HG02870 (cell line): Measurements from ENCODE around the gene NKD1.

Experiments used
- ATAC-seq: cut with Tn5 transposase; IDR thresholded peaks from one replicate; pipeline ENCODE4 v1.9.1; 2021; ENCODE audit warnings: mild to moderate bottlenecking, moderate library complexity; ENCODE audit not compliant: unreplicated experiment

Gene NKD1

DNA sequence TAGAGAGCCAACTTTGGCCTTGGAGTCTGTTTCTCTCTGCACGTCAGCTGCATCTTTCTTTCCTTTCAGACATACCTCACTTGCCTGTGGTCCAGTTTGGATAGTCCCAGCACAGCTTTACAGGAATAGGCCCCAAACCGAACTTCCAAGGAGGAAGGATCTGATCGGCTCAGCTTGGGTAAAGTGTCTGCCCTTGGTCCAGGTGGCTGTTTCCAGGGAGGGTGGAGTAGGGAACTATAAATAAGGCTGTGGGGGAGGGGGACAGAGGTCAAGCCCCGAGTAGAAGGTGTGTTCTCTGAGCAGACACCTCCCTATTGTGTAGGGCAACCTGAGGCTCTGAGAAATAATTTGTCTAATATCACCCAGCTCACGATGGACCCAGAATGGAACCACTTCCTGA lies 29.2 kb upstream of the NKD1 start:
- no peak for ATAC-seq

- no peak for ATAC-seq
These were observed 28.6 kb upstream of the NKD1 start for GRCh38 chr16:50519602-50520001.

GRCh38 chr16:50520451-50521245 lies 27.5 kb upstream of the NKD1 start:
- ATAC-seq: no peak

DNA sequence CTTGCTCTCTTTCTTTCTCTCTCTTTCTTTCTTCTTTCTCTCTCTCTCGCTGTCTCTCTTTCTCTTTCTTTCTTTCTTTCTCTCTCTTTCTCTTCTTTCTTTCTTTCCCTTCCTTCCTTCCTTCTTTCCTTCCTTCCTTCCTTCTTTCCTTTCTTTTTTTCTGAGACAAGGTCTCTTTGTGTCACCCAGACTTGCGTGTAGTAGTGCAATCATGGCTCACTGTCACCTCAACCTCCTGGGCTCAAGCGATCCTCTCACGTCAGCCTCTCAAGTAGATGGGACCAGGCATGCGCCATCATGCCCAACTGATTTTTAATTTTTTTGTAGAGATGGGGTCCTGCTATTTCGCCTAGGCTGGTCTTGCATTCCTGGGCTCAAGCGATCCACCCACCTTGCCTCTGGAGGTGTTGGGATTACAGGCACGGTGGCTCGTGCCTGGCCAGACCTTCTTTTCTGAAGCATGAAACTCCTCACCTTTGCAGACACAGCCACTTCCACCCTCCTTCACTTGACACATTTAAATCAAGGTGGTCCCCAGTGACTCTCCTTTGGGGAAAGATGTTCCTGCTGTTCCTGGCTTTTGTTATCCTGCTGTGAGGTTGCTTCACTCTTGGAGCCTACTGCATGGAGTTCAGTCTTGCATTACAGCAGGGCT lies 26.8 kb upstream of the NKD1 start:
- ATAC-seq: no peak

GRCh38 chr16:50522324-50522723 lies 25.9 kb upstream of the NKD1 start:
- no peak for ATAC-seq

DNA sequence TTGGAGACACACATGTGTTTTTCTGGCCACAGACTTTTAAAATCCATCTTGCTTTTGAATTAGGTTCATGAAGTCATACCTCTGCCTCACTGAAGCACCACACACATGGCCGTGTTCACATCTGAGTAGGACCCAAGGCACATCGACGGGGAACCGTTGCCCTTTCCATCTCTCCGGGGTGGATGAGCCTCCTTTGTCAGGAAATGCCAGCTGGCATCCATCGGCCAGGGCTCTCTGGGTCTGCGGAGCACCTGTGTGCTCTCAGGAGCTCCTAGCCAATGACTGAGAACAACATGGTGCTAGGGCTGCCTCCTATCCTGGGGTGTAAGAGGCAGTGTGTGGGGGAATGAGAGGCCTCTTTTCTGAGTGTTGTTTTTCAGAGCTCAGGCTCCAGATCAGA lies 24.5 kb upstream of the NKD1 start:
- no peak for ATAC-seq

DNA sequence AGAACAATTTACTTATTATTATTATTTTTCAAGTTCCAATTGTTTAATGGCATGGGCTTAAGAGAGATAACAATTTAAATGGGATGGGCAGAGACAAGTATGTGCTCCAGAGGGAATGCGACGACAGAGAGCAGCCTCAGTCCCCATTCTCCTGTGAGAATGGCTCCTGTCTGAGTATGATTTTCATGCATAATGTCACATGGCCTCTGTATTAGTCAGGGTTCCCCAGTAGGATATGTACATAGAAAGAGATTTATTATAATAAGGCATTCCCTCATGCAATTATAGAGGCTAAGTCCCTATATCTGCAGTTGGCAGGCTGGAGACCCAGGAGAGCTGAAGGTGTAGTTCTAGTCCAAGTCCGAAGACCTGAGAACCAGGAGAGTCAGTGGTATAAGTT lies 22.9 kb upstream of the NKD1 start:
- no peak for ATAC-seq

DNA sequence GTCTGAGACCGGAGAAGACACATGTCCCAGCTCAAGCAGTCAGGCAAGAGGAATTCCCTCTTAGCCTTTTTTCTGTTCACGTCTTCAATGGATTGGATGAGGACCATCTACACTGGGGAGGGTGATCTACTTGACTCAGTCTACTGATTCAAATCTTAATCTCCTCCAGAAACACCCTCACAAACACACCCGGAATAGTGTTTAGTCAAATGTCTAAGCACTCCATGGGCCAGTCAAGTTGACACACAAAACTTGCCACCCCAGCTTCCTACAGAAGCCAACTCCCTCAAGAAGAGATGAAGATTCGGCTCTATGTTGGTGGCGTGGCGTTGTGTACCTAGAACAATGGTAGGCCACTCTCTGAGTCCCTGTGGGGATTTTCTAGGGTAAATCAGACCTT lies 22.5 kb upstream of the NKD1 start:
- no peak for ATAC-seq

- ATAC-seq: no peak
These were observed 21.9 kb upstream of the NKD1 start for GRCh38 chr16:50526249-50526648.

DNA sequence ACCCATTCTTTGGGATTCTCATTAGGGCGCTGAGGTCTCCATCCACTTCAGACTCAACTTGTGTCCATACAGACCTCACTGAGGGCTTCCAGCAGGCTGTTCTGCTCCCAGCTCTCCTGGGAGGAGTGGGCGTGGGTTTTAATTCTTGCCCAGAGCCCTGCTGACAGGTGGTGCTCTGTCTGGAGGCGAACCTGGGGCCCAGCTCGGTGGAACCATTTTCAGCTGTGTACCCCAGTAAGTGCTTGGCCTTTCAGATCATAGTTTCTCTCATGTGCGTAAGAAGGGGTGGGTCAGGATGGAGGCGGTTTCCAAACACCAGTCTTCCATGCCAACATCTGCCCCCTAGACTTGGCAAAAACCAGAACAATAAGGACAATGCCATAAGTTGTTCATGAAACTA lies 21.4 kb upstream of the NKD1 start:
- no peak for ATAC-seq

DNA sequence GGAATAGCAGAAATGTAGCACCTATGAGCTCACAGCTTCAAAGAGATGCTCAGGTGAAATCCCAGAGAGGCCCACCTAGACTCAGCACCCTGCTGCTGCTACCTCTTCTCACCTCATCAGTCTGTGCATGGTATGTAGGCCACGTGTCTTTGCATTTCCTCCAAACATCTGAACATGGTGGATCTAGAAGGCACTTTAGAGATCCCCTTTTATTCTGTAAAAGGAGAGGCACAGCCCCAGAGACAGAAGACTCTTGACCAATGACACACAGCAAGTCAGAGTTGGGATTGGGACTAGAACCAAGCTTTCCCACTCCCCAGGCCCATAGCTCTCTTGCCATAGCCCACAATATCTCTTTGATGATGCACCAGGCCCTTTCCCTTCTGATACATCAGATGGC lies 19.4 kb upstream of the NKD1 start:
- no peak for ATAC-seq

DNA sequence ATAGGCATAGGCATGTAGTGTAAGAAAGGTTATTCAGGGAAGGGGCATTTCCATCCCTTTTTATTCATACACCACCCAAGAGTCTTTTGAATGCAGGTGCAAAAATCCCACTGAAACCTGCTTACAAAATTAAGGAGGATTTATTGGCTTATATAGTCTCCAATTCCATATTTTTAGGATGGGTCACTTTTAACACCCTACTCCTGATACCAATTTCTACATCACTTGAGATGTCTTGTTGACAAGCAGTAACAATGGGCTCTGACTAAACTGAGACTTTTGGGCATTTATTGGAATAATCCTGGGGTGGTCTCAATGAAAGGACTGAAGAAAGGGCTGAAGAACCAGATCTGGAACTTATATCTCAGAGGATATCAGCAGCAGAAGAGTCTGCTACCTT lies 18.9 kb upstream of the NKD1 start:
- ATAC-seq: no peak

DNA sequence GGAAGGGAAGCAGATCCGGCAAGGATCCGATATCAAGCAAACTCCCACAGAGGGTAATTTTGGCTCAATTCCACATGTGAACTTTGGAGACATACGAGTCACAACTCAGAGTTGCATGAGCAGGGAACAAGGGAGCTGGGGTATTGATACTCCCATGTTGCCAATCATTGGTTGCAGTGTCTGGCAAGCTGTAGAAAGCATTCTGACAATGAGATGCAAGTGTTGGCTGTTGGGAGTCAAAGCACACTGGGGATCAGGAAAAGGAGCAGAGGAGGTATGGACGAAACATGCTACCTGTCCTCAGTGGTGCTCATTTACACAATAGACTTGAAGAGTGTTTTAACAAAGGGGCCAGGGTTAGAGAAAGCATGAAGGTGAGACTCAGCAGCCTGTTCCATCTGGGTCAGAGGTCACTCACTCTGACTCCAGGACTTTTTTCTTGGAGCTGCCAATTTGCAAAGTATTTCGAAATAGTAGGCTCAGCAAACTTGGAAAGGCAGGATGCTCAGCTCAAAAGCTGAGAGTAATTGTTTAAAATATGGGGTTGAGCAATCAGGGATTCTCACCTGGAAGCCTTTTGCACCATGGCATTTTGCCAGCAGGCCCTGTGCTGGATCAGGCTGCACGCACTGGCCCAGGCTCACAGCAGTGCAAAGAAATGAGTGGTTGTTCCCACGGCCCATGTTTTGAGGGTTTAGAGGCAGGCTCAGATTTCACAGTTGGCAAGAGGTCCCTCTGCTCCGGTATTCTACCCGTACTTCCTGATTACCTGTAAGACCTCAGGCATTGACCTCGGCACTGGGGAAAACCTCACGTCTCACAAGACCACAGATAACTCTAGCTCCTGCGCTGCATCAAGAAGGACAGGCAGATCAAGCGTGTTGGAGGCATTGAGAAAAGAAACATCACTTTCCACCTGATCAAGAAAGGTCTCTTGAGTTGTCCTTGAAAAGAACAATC lies 17.6 kb upstream of the NKD1 start:
- no peak for ATAC-seq

DNA sequence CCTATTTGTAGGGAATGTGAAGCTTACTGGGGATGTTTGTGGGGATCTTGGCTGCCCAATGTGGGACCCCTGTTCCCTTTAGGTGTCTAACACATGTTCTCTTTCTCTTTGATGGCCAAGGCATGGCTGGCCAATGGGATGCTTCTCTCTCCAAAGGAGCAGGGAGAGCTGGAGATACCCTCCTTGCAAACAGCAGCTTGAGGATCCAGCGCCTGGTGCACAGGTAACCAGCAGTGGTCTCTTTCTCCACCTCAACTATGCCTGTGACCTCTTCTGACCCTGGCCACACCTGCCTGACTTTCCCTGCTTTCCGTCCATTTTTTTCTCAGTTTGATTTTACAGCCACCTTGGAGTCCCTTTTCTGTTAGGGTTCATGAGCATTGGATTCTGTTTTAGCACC lies 16.8 kb upstream of the NKD1 start:
- ATAC-seq: no peak

DNA sequence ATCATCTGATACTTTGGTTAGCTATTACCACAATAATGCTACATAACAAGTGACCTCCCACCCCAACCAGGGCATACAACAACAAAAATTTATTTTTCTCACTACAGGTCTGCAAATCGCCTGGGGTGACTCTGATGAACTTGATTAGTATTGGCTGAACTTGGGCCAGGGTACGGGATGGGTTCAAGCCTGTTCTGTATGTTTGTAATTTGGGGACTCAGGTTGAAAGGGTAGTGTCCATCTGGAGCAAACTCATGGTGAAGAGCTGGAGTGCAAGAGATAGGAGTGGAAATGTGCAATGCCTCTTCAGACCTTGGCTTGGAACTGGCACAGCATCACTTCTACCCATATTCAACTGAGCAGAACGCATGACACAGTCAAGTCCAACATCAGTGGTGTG lies 16.3 kb upstream of the NKD1 start:
- no peak for ATAC-seq

GRCh38 chr16:50532576-50532975 lies 15.6 kb upstream of the NKD1 start:
- no peak for ATAC-seq

DNA sequence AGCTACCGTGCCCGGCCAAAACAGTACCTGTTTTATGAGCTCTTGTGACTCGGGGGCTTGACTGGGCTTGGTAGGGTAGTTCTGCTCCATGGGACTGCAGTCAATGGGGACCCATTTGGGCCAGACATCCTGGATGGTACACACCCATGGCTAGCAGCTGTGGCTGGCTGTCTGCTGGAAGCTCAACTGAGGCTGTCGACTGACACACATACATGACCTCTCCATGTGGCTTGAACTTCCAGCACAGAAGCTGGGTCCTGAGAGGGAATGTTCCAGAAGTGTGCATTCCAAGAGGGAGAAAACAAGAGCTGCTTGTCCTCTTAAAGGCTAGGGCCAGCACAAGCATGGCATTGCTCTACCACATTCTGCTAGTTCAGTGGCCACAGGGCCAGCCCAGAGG lies 14.9 kb upstream of the NKD1 start:
- no peak for ATAC-seq

DNA sequence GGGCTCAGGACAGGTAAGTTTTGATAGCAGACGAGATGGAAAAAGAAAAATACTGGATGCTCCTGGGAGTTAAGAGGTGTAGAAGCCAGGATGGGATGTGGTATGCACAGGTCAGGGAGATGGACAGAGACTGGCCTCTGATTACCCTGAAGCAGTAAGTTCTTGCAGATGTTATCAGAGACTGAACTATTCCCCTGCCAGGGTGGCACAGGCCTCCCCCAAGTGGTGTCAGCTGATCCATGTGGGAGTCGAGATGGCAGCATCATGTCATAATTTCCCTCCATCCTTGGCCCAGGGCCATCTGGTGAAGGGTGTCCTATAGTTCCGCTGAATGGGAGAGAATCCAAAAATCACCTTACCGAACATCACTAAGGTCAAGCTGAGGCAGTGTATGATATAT lies 14.1 kb upstream of the NKD1 start:
- ATAC-seq: no peak

DNA sequence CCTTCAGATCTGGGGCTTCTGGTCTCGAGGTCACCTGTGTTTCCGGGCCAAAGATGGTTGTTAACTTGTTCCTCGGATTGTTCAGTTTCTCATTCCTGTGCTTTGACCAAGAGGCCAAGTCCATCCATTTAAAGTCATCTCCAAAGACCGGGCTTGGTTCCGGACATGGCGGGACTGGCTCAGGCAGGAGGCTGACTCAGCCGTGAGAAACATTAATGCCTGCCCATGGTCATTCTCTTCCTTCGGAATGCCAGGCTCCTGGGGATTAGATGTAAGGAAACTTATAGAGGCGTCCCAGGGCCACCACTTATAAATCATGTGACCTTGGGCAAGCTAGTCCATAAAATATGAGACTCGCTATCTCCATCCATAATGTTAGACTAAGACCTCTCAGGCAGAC lies 13.6 kb upstream of the NKD1 start:
- no peak for ATAC-seq

DNA sequence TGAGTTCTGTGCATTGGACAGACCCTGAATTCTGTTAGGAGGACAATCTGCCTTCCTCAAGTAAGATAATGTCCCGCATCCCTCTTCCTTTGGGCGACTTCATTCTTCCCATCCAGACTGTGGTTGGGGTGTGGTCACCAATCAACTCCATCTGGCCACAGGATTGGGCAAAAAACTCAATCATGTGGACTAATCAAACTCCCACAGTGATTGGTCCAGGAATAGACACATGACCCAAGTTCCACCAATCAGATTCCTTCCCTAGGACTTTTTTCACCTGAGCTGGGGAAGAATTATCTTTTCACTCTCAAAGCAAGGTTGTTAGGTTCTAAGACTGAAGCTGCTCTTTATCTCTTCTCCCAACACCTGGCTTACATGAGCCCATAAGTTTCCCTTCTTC lies 13.2 kb upstream of the NKD1 start:
- no peak for ATAC-seq

DNA sequence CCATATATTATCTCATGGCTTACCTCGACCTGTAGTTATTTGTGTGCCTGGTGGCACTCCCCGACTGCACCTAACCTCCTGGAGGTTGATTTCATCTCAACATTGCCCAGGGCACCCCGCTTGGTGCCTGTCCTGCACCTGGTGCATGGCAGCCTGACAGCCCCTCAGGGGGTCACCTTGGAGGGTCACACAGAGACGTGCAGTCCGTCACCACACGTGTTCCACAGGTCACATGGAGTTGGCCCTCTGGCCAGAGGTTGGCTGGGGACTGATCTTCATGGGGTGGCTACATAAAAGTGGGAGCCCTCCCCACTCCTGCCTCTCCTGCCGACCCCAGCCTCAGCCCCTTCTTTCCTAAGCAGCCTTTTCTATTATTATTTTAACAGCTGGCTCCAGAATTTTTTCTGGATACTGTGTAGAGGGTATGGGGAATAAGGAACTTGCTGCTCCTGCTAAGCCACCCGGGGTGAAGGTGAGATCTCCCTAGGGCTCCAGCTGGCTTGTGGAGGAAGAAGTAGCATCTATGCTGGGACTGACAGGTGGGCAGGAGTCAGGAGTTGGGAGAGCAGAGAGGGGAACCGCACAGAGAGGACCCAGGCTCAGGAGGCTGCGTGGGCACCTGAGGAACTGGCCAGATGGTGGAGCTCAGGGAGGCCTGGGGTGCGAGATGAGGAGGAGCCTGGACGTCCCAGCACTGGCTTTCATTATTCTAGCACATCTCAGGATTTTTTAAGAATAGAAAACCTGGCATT lies 12.5 kb upstream of the NKD1 start:
- no peak for ATAC-seq
